WTC11 (cell line): Measurements from ENCODE around the gene KRT80. TPM values are rescaled to one million over a fixed set of nuclear protein-coding genes. Genes with fewer than 3 reads are reported as not detected.

Experiments used
- ATAC-seq: fragments of 200-7000 bp; cut with Tn5 transposase; 2 replicates; pipeline ENCODE4 v1.10.0; 2021; ENCODE audit warnings: mild to moderate bottlenecking, moderate library complexity
- CTCF ChIA-PET: fragments of 300-600 bp; sonication (Branson Sonifier 250); formaldehyde crosslinking; loops from one replicate; lab custom pipeline; 2021; ENCODE audit warnings: antibody characterized with exemption; lab: Charles Lee
- POLR2A ChIA-PET: fragments of 350-600 bp; sonication (Branson Sonifier 250); formaldehyde crosslinking; loops from one replicate; lab custom pipeline; 2021; ENCODE audit warnings: antibody characterized with exemption; lab: Charles Lee
- DNase-seq: peaks from one replicate; pipeline ENCODE4 v3.0.0; 2021; ENCODE audit warnings: low spot score
- H3K27ac Mint-ChIP-seq: 2 replicates; pipeline ENCODE4 v1.8.0; 2021; ENCODE audit warnings: mixed read lengths
- H3K27me3 Mint-ChIP-seq: 2 replicates; pipeline ENCODE4 v1.8.0; 2021; ENCODE audit warnings: low read depth, mild to moderate bottlenecking, moderate library complexity, mixed read lengths
- H3K36me3 Mint-ChIP-seq: 2 replicates; pipeline ENCODE4 v1.8.0; 2021; ENCODE audit warnings: mixed read lengths
- H3K4me1 Mint-ChIP-seq: 2 replicates; pipeline ENCODE4 v1.8.0; 2022; ENCODE audit warnings: mixed read lengths
- H3K4me3 Mint-ChIP-seq: 2 replicates; pipeline ENCODE4 v1.8.0; 2021; ENCODE audit warnings: mild to moderate bottlenecking, moderate library complexity, mixed read lengths
- H3K9me3 Mint-ChIP-seq: 2 replicates; pipeline ENCODE4 v1.8.0; 2021; ENCODE audit warnings: mixed read lengths
- ETV6 ChIP-seq: sonication (generic); formaldehyde crosslinking; IDR thresholded peaks from 2 replicates; pipeline ENCODE4 v1.8.1; 2022; ENCODE audit warnings: mild to moderate bottlenecking, missing genetic modification reagents
- GRHL2 ChIP-seq: fragments of 250-450 bp; sonication (Bioruptor Pico); IDR thresholded peaks from 2 replicates; pipeline ENCODE4 v1.8.0; 2022; ENCODE audit warnings: mild to moderate bottlenecking, moderate library complexity; ENCODE audit not compliant: insufficient replicate concordance, severe bottlenecking
- HMGA2 ChIP-seq: fragments of 250-450 bp; sonication (Bioruptor Pico); IDR thresholded peaks from 2 replicates; pipeline ENCODE4 v1.4.0; 2021; ENCODE audit warnings: mild to moderate bottlenecking, moderate library complexity
- NFE2L1 ChIP-seq: sonication (generic); formaldehyde crosslinking; IDR thresholded peaks from 2 replicates; pipeline ENCODE4 v1.8.1; 2023; ENCODE audit warnings: missing genetic modification reagents
- NR2C2 ChIP-seq: sonication (generic); formaldehyde crosslinking; IDR thresholded peaks from 2 replicates; pipeline ENCODE4 v1.8.0; 2022; ENCODE audit warnings: mild to moderate bottlenecking, missing genetic modification reagents
- RORB ChIP-seq: fragments of 250-450 bp; sonication (Bioruptor Pico); IDR thresholded peaks from 2 replicates; pipeline ENCODE4 v1.9.0; 2021; ENCODE audit warnings: mild to moderate bottlenecking
- SOX15 ChIP-seq: fragments of 250-450 bp; sonication (Bioruptor Pico); IDR thresholded peaks from 2 replicates; pipeline ENCODE4 v1.9.0; 2021; ENCODE audit warnings: mild to moderate bottlenecking
- TEAD4 ChIP-seq: sonication (generic); formaldehyde crosslinking; IDR thresholded peaks from 2 replicates; pipeline ENCODE4 v1.8.0; 2022; ENCODE audit warnings: mild to moderate bottlenecking, missing genetic modification reagents
- ZBTB21 ChIP-seq: sonication (generic); formaldehyde crosslinking; IDR thresholded peaks from 2 replicates; pipeline ENCODE4 v1.8.1; 2023; ENCODE audit warnings: mild to moderate bottlenecking, missing genetic modification reagents, borderline replicate concordance
- ZNF138 ChIP-seq: sonication (generic); formaldehyde crosslinking; conservative IDR thresholded peaks from 2 replicates; pipeline ENCODE4 v1.8.1; 2022; ENCODE audit warnings: mild to moderate bottlenecking, moderate library complexity, missing genetic modification reagents
- ZNF232 ChIP-seq: sonication (generic); formaldehyde crosslinking; IDR thresholded peaks from 2 replicates; pipeline ENCODE4 v1.8.0; 2022; ENCODE audit warnings: mild to moderate bottlenecking, missing genetic modification reagents
- ZNF423 ChIP-seq: fragments of 250-450 bp; sonication (Bioruptor Pico); IDR thresholded peaks from 2 replicates; pipeline ENCODE4 v2.1.2; 2022; ENCODE audit warnings: mild to moderate bottlenecking, moderate library complexity
- total RNA-seq: library from RNA; stranded (reverse); gene quantifications from 3 replicates; pipeline ENCODE4 v1.2.3, GENCODE V29; 2021
- TF ChIP-seq, protein P1 (sequence below): sonication (generic); formaldehyde crosslinking; IDR thresholded peaks from 2 replicates; pipeline ENCODE4 v1.8.1; 2023; ENCODE audit warnings: mild to moderate bottlenecking, missing genetic modification reagents, moderate library complexity
- TF ChIP-seq, protein P2 (sequence below): sonication (generic); formaldehyde crosslinking; IDR thresholded peaks from 2 replicates; pipeline ENCODE4 v1.8.0; 2022; ENCODE audit warnings: missing genetic modification reagents
- TF ChIP-seq, protein P3 (sequence below): fragments of 250-450 bp; sonication (Bioruptor Pico); IDR thresholded peaks from 2 replicates; pipeline ENCODE4 v1.8.0; 2021; ENCODE audit warnings: mild to moderate bottlenecking
- TF ChIP-seq, protein P4 (sequence below): sonication (generic); formaldehyde crosslinking; IDR thresholded peaks from 2 replicates; pipeline ENCODE4 v1.8.0; 2022; ENCODE audit warnings: mild to moderate bottlenecking, missing genetic modification reagents
- TF ChIP-seq, protein P5 (sequence below): sonication (generic); formaldehyde crosslinking; IDR thresholded peaks from 2 replicates; pipeline ENCODE4 v1.8.1; 2022; ENCODE audit warnings: low read depth, mild to moderate bottlenecking, moderate library complexity, missing genetic modification reagents, borderline replicate concordance
- TF ChIP-seq, protein P6 (sequence below): sonication (generic); formaldehyde crosslinking; IDR thresholded peaks from 2 replicates; pipeline ENCODE4 v1.8.1; 2022; ENCODE audit warnings: mild to moderate bottlenecking, moderate library complexity, missing genetic modification reagents
- TF ChIP-seq, protein P7 (sequence below): fragments of 250-450 bp; sonication (Bioruptor Pico); conservative IDR thresholded peaks from 2 replicates; pipeline ENCODE4 v1.9.0; 2021; ENCODE audit warnings: mild to moderate bottlenecking
- TF ChIP-seq, protein P8 (sequence below): fragments of 250-450 bp; sonication (Bioruptor Pico); IDR thresholded peaks from 2 replicates; pipeline ENCODE4 v1.9.0; 2021; ENCODE audit warnings: mild to moderate bottlenecking

Gene KRT80
- total RNA-seq, 1 experiment from 2014 or later = 0.11 TPM

DNA sequence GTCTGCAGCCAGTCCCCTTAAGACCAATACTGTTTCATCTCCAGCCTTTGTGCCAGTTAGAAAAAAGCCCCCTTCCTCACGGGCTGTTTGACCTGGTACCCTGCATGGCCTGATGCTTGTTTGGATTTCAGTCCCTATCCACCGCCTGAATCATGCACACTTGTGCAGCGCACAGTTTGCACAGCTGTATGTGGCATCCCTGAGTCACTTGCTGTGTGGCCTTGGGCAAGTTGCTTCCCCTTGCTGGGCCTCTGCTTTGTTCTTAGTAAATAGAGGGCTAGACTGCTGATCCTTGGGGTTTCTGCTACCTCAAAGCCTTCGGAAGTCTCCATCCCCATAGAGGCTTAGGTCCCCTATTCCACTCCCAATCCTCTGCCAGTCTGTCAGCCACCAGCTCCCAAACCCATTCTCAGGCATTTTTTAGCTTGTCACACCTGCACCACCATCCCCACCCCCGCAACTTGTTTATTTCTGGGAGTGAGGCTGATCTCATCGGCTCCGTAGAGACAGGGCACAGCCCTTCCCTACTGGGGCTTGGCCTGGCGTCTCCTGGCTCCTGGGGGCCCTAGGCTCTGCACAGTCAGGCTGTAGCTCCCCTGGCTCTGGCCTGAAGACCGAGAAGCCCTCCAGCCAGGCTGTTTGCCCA, 8.8 kb downstream of the KRT80 start (continued):
- TF ChIP-seq, protein P1, sequence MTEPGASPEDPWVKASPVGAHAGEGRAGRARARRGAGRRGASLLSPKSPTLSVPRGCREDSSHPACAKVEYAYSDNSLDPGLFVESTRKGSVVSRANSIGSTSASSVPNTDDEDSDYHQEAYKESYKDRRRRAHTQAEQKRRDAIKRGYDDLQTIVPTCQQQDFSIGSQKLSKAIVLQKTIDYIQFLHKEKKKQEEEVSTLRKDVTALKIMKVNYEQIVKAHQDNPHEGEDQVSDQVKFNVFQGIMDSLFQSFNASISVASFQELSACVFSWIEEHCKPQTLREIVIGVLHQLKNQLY (CRISPR knock-in tag) = no peak
- TF ChIP-seq HMGA2 (CRISPR knock-in tag) = no peak
- TF ChIP-seq, protein P2, sequence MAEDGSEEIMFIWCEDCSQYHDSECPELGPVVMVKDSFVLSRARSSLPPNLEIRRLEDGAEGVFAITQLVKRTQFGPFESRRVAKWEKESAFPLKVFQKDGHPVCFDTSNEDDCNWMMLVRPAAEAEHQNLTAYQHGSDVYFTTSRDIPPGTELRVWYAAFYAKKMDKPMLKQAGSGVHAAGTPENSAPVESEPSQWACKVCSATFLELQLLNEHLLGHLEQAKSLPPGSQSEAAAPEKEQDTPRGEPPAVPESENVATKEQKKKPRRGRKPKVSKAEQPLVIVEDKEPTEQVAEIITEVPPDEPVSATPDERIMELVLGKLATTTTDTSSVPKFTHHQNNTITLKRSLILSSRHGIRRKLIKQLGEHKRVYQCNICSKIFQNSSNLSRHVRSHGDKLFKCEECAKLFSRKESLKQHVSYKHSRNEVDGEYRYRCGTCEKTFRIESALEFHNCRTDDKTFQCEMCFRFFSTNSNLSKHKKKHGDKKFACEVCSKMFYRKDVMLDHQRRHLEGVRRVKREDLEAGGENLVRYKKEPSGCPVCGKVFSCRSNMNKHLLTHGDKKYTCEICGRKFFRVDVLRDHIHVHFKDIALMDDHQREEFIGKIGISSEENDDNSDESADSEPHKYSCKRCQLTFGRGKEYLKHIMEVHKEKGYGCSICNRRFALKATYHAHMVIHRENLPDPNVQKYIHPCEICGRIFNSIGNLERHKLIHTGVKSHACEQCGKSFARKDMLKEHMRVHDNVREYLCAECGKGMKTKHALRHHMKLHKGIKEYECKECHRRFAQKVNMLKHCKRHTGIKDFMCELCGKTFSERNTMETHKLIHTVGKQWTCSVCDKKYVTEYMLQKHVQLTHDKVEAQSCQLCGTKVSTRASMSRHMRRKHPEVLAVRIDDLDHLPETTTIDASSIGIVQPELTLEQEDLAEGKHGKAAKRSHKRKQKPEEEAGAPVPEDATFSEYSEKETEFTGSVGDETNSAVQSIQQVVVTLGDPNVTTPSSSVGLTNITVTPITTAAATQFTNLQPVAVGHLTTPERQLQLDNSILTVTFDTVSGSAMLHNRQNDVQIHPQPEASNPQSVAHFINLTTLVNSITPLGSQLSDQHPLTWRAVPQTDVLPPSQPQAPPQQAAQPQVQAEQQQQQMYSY (CRISPR knock-in tag) = no peak
- TF ChIP-seq NR2C2 (CRISPR knock-in tag) = no peak
- no peak for TF ChIP-seq ETV6
- TF ChIP-seq, protein P3, sequence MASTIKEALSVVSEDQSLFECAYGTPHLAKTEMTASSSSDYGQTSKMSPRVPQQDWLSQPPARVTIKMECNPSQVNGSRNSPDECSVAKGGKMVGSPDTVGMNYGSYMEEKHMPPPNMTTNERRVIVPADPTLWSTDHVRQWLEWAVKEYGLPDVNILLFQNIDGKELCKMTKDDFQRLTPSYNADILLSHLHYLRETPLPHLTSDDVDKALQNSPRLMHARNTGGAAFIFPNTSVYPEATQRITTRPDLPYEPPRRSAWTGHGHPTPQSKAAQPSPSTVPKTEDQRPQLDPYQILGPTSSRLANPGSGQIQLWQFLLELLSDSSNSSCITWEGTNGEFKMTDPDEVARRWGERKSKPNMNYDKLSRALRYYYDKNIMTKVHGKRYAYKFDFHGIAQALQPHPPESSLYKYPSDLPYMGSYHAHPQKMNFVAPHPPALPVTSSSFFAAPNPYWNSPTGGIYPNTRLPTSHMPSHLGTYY (CRISPR knock-in tag) = no peak

DNA sequence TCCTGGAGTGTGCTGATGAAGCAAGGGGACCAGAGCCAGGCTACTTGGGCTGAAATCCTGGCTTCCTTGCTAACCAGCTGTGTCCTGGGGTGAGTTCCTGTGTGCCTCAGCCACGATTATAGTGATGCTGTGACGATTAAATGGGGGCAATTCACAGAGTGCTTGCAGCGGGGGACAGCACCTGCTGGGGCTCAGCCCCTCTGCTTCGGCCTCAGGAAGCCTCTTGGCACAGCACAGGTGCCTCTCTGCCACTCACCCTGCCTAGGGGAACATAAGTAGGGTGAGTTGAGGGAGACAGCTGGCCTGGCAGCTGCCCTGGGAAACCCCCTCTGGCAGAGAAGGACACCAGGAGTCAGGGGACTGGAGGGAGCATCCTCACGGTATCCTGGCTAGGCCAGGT, 9.4 kb downstream of the KRT80 start:
- ChIA-PET POLR2A (no interaction called here), CTCF (interaction anchor here (0.9 to 9.9 kb wide), 10 partner anchors 10 to 157 kb away, joined by 3 to 53 read pairs (median 8); no protein-coding TSS in a partner anchor)
- Mint-ChIP-seq H3K4me3 (no peak overlapping the region), H3K4me1 (peaks cover 32% of the 10 kb centered on the region), H3K27me3 (no peaks in the 10 kb centered on the region; the same call in 1 of the 2 replicates), H3K27ac (no peak overlapping the region), H3K9me3 (no peaks in the 10 kb centered on the region), H3K36me3 (no peaks in the 10 kb centered on the region)
- no peak for ATAC-seq
- DNase-seq = no peak
- TF ChIP-seq, protein P2 (CRISPR knock-in tag) = no peak
- TF ChIP-seq, protein P4, sequence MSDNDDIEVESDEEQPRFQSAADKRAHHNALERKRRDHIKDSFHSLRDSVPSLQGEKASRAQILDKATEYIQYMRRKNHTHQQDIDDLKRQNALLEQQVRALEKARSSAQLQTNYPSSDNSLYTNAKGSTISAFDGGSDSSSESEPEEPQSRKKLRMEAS = no peak
- TF ChIP-seq, protein P5, sequence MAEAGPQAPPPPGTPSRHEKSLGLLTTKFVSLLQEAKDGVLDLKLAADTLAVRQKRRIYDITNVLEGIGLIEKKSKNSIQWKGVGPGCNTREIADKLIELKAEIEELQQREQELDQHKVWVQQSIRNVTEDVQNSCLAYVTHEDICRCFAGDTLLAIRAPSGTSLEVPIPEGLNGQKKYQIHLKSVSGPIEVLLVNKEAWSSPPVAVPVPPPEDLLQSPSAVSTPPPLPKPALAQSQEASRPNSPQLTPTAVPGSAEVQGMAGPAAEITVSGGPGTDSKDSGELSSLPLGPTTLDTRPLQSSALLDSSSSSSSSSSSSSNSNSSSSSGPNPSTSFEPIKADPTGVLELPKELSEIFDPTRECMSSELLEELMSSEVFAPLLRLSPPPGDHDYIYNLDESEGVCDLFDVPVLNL = no peak
- TF ChIP-seq, protein P6, sequence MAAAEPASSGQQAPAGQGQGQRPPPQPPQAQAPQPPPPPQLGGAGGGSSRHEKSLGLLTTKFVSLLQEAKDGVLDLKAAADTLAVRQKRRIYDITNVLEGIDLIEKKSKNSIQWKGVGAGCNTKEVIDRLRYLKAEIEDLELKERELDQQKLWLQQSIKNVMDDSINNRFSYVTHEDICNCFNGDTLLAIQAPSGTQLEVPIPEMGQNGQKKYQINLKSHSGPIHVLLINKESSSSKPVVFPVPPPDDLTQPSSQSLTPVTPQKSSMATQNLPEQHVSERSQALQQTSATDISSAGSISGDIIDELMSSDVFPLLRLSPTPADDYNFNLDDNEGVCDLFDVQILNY (CRISPR knock-in tag) = no peak
- TF ChIP-seq, protein P7, sequence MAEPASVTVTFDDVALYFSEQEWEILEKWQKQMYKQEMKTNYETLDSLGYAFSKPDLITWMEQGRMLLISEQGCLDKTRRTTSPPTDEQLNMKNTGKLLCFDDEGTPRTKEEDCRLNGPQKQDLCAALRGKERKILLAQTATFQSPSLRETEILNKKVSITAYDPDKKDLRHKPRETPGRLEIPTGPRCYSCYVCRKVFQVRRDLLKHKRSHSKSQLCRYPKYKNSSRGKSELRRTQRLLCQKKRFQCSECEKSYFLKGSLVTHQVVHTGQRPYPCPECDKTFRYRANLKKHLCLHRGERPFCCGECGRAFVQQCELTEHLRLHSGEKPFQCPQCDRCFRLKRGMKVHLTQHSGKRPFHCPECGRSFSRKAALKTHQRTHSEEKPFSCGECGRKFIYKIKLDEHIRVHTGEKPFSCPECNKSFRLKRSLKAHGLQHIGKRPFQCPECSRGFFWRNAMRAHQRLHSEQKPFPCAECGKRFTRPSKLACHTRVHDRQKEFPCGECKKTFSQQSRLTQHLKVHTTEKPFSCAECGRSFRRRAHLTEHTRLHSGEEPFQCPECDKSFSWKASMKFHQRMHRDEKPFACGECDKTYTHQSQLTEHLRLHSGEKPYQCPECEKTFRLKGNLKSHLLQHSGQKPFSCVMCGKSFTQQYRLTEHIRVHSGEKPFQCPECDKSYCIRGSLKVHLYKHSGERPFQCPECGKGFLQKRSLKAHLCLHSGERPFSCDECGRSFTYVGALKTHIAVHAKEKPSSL (CRISPR knock-in tag) = no peak
- TF ChIP-seq, protein P8, sequence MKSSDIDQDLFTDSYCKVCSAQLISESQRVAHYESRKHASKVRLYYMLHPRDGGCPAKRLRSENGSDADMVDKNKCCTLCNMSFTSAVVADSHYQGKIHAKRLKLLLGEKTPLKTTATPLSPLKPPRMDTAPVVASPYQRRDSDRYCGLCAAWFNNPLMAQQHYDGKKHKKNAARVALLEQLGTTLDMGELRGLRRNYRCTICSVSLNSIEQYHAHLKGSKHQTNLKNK = no peak
- no peak for TF ChIP-seq ZNF423 (CRISPR knock-in tag)
- TF ChIP-seq TEAD4 (CRISPR knock-in tag) = no peak
- no peak for TF ChIP-seq ZNF138 (CRISPR knock-in tag)
- TF ChIP-seq SOX15 = no peak
- TF ChIP-seq, protein P1 (CRISPR knock-in tag) = no peak
- no peak for TF ChIP-seq GRHL2
- no peak for TF ChIP-seq ZNF232 (CRISPR knock-in tag)
- no peak for TF ChIP-seq RORB
- no peak for TF ChIP-seq NFE2L1
- no peak for TF ChIP-seq ZBTB21 (CRISPR knock-in tag)
